Thyroid gland (tissue), 4 donors: ENCODE data around the gene SART1.

Experiments used
- POLR2A ChIP-seq, 2 donors: fragments of 450-650 bp; IDR thresholded peaks; one replicate each; pipeline ENCODE4 v1.6.1; 2017; ENCODE audit warnings: antibody characterized with exemption in 2 of 2, mild to moderate bottlenecking in 2 of 2, moderate library complexity in 1 of 2
- TF ChIP-seq, protein P1 (sequence below), 6 experiments: fragments of 200-600 bp in 3 of 6; fragments of 450-650 bp in 3 of 6; sonication (generic) in 3 of 6; IDR thresholded peaks; one replicate each; pipeline ENCODE4 v1.5.1; 2016 to 2019; ENCODE audit warnings: antibody characterized with exemption in 6 of 6, mild to moderate bottlenecking in 2 of 6, inconsistent platforms in 1 of 6, moderate library complexity in 1 of 6

- TF ChIP-seq, protein P1, sequence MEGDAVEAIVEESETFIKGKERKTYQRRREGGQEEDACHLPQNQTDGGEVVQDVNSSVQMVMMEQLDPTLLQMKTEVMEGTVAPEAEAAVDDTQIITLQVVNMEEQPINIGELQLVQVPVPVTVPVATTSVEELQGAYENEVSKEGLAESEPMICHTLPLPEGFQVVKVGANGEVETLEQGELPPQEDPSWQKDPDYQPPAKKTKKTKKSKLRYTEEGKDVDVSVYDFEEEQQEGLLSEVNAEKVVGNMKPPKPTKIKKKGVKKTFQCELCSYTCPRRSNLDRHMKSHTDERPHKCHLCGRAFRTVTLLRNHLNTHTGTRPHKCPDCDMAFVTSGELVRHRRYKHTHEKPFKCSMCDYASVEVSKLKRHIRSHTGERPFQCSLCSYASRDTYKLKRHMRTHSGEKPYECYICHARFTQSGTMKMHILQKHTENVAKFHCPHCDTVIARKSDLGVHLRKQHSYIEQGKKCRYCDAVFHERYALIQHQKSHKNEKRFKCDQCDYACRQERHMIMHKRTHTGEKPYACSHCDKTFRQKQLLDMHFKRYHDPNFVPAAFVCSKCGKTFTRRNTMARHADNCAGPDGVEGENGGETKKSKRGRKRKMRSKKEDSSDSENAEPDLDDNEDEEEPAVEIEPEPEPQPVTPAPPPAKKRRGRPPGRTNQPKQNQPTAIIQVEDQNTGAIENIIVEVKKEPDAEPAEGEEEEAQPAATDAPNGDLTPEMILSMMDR (IDR thresholded peaks at IDR 0.05): no peak
- TF ChIP-seq POLR2A (IDR thresholded peaks at IDR 0.05): no peak
Observed at GRCh38 chr11:65992056-65992455, 30.5 kb downstream of the SART1 start.
